ENCODE results near the gene GADD45G.

GADD45G gene

DNA sequence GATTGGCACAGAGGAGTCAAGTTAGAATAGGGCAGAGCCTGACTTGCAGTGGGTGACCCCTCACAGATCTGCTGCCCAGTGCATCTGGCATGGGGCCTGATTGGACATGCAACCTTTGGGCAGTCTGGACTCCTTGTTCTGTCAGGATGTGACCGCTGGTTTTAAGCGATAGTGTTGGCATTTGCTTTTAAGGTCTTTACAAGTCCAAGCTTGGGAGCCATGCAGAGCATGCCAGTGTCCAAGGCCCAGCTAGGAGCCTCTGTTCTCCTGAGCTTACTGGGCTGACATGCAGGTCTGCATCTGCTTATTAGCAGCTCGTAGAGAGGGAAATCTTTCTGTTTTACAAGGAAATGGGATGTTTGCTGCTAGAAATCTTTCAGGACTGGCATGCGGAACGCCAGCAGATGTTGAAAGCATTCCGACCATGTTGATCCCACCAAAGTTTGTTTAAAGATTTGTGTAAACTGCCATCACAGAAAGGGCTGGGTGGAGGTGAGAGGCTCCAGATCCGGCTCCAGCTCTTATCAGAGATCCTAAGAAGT is 27.5 kb downstream of the GADD45G start:
- DNase-seq: no peak

- DNase-seq: no peak
Observed at GRCh38 chr9:89632736-89633135, 27.9 kb downstream of the GADD45G start.

- no peak for DNase-seq
Observed at GRCh38 chr9:89633404-89633803, 28.6 kb downstream of the GADD45G start.

- DNase-seq: no peak
Observed at GRCh38 chr9:89633920-89634319, 29.1 kb downstream of the GADD45G start.

GRCh38 chr9:89634995-89635742 is 30.4 kb downstream of the GADD45G start:
- DNase-seq: no peak

DNA sequence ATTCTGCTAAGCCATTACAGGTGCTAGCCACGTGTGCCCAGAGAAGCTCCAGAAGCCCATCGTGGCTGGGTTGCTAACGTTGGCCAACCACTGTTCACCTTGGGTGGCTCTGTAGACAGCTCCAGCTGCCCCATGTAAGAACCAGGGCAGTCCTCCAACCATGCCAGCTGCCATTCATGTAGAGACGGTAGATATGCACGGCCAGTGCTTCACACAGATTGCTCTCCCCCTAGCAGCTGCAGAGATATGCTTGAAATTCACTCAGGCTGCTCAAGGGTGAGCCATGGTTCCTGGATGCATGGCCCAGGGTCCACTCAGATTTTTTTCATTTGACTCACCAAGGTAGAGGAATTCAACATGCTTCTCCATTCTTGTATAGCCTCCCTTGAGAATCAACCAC is 31.0 kb downstream of the GADD45G start:
- no peak for DNase-seq

GRCh38 chr9:89637787-89638186 is 33.0 kb downstream of the GADD45G start:
- no peak for DNase-seq

DNA sequence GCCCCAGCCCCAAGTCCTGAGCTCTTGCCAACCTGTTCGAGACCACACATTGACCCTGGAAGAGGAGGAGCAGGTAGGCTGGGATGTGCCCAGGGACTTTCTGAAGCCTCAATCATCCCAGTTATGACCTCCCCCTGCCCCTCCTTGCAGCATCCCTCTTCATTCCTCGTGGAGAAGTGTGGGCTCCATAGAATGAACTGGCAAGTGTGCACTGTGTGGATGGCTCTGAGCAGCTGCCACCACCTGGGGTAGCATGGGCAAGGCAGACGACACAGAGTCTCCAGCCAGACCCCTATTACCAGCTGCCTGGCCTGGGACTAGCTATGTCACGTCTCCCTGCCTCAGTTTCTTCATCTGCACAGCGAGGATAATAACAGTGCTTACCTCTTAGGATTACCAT is 33.5 kb downstream of the GADD45G start:
- no peak for DNase-seq

DNA sequence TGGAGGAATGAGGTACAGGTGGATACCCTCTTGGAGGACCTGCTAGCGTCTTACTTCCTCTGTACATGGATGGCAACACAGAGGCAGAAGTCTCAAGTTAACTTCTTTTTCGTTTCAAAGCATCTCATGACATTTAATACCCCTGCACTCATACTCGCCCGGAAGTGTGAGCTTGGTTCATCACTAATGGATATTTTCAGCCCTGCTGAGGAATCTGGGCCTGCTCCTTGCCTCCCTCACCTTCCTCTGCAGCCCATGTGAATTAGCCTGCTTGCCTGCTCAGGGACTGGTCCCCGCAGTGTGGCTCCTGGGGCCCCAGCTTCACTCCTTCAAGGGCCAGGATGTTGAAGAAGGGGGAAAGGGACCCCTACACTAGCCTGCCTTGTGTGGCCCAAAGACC is 34.1 kb downstream of the GADD45G start:
- no peak for DNase-seq

DNA sequence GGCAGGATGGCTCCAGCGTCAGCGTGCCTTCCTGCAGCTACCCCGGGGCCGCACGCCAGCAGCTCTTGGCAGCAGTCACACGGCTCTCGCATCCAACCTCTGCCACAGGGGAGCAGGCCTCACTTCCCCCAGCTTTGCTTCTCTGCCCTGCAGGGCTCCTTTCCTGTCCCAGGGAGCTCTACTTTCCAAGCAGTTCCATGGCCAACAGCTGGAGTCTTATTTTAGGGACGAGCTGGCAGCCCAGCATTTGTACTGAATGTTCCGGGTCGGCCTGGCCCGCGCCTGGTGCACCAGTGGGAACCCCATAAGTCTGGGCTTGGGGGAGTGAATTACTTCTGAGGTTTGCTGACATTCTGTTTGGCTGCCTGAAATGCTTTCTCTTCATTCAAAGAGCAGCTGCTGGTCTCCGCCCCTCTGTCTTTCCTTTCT is 34.6 kb downstream of the GADD45G start:
- no peak for DNase-seq

DNA sequence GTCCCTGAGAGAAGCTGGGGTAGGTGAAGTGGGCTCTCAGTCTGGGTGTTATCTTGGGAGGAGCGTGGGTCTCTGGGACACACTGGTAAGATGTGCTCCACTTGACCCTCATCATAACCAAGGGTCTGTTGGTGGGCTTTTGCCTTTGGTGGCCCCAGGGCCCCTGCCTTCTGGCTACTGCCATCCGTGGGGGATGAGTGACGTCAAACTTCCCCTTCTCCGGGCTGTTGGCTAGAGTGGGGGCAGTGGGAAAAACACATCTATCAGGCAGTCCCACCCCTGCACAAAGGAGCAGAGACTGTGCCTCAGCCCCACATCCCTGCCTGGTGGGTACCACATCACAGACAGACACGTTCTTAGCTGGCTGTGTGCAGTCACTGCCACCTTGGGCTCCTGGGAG is 35.1 kb downstream of the GADD45G start:
- no peak for DNase-seq

GRCh38 chr9:89640361-89640760 is 35.5 kb downstream of the GADD45G start:
- DNase-seq: no peak

- DNase-seq: no peak
Observed at GRCh38 chr9:89640801-89641200, 36.0 kb downstream of the GADD45G start.

DNA sequence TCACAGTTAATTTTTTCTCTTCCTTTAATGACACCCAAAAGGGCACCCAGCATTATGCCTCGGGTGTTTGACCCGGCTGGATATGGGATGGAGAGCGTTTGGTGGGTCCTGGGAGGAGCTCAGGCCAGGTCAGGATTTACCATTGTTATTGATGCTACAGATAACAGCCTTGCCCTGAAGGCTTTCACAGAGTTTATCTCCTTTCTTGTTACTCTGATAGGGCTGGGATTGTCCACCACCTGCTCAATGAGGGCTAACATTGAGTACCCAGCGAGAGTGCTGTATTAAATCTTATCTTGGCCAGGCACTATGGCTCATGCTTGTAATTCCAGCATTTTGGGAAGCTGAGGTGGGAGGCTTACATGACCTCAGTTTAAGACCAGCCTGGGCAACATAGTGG is 37.2 kb downstream of the GADD45G start:
- no peak for DNase-seq

DNA sequence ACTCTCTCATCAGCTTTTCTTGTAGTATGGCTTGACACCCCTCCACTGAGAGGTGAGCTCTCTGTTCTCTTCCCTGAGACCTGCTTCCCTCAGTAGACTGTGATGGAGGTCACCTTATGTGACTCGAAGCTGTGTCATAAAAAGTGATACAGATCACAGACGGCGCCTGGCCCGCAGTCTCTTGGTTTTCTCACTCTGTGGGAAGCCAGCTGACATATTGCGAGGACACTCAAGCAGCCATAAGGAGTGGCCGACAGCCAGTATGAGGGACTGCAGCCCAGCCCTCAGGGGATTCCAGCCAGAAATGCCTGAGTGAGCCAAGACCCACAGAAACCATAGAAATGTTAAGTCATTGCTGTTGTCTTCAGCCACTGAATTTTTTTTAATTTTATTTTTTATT is 38.0 kb downstream of the GADD45G start:
- no peak for DNase-seq

DNA sequence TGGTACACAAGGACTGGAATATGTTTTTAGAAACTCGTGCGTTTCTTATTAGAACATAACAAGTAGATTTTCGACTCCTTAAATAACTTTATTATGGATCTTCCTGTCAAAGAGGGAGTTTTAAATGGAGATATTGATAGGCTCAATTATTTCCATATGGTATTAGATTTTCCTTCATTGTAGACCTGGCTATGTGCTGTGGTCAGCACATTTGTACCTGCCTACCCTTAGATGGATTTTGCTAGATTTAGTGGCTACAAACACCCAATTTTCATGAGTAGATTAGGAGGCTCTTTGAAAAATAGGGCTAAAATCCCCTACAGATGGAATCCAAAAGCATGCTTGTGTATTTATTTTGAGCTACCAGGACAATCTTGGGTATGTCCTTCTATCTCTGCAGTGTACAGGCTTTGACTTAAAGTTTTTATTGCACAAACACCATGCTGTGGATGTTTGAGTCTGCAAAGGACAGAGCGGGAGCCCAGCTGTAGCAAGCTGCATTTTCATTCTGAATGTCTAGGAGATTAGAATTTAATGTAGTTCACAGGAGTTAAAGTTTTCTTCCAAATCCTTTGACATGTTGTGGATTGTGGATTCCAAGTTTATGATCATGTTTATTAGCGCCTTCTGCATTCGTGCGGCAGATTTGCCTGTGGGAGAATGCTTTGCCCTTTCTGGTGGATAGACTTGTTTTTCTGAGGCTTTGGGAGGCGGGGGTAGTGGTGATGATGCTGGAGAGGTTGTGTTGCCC is 41.6 kb downstream of the GADD45G start:
- DNase-seq: no peak

DNA sequence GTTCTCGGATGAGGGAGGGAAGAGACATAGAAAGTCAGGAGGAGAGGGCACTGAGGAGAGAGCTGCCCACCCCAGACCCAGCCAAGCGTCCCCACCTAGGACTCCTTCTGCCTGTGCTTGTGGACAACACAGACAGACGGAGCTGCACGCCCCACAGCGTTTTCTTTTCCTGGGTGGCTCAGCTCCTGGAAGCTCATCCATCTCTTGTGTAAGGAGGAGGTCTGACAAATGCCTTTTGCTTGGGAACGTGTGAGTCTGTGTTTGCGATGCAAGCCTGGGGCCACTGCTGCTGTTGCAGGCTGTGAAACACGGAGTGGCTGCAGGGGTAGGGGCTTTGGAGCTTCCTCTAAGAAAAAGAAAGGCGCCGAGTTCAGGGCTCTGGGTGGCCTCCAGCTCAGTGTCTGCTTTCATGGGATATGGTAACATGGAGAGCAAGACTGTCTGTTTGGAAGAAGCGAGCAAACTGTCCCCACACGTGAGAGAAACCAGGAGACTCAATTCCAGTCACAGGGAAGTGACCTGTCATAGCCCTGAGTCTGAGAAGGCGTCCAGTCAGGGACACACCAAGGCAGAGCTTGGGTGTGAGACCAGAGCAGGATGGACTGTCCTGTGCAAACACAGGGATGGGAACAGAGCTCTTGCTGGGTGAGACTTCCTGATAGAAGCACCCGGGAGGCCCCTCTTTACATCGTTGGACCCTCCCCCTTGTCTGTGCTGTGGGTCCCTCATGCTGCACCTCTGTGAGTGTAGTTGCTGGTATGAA is 42.7 kb downstream of the GADD45G start:
- no peak for DNase-seq

DNA sequence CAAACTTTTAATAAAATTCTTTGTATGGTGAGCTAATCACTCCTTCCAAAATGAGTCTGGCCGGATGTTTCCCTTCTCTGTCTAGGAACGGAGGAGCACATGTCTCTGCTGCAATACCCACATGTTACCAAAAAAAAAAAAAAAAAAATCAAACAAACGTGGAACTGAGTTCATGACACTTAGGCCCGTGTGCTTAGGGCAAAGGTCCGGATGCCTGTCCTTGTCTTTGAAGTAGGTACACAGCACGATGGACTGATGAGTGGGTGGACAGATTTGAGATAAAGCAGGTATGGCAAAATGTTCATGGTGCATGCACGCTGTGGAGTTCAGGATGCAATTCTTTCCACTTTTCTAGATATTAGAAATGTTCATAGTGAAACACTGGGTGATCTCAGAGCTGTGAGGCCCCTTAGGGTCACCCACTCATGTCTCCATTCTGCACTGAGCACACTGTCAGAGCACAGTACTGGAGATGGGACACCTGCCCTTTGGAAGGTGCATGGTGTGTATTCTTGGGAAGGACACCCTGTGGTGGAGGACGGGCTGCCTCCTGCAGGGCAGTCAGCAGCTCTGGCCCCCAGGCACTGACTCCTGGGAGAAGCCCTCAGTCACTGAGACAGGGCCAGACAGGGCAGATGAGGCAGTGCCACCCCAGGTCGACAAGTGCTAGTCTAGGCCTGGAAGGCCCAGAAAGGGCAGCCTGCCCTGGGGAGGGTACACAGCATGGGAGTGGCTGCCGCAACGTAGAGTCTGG is 43.6 kb downstream of the GADD45G start:
- no peak for DNase-seq

DNA sequence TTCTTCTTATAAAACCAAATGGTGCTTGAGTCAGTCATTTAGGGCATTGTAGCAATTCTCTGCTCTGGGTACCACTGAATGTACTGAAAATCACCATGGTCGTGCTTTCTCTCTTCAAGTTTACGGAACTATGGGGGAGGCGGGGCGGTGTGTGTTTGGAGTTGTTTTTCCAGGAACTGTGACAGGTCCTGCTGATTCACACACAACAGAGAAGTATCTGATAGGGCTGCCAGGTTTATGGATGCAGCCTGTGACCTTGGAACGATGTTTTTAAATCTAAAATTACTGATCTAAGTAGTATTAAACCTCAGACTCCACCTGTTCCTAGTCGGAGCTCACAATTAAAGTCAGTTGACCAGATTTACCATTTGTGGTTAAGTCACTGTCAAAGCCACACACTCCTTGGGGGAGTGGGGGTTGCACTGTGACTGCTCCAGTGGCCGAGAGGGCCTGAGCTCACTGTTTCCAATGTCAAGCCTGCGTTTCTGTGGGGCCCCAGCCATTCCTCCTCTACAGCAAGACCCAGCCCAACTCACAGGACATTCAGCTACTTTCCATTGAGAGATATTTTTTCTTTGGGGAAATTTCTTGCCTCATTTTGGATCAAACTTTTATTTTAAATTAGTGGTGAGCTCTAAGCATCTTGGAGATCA is 44.4 kb downstream of the GADD45G start:
- no peak for DNase-seq

DNA sequence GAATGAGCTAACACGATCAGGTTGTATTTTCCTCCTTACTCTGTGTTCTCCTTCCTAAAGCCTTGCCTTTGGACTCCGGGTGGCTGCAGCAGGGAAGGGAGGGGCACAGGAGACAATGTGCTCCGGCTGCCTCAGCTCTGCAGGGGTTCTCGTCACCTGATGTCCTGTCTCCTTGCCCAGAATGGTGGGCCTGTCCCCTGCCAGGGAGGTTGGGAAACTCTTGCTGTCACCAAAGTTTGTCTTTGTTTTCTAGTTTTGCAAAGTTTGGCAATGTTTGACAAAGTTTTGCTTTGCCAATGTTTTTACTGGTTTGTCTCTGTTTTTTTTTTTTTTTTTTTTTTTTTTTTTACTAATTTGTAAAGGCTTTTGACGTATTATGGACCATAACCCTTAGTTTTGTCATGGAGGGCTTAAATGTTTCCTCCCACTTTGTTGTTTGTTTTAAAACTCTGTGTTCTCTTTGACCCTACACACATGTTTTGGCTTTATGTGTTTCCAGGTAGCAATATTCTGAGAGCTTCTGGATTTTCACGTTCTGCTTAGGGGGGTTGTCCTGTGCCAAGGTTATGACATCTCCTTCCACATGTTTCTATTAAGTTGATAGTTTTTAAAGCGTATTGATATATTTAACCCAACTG is 49.3 kb downstream of the GADD45G start:
- DNase-seq: no peak

Measured in stimulated activated CD4-positive, alpha-beta T cell treated with anti-CD3 and anti-CD28 coated beads, Interleukin-15, amount 100 ng/mL, for 24 hours (primary cell).